IMR-90 (cell line): ENCODE results near the gene PRSS2. TPM values are rescaled to one million over a fixed set of nuclear protein-coding genes. Genes with fewer than 3 reads are reported as not detected.

ENCODE experiments used
- ATAC-seq: fragments of 200-7000 bp; cut with Tn5 transposase; 2 replicates; pipeline ENCODE4 v1.9.1; 2020; ENCODE audit warnings: low read depth, mild to moderate bottlenecking, moderate library complexity
- BruUV-seq: library from RNA; stranded (reverse); fragments of 400-500 nt; replicated peaks from 2 replicates; lab custom pipeline; 2021; lab: Mats Ljungman, UMichigan
- CTCF ChIA-PET: fragments of 300-600 bp; formaldehyde crosslinking; extraction: SDS; loops from one replicate; lab custom pipeline; 2021; ENCODE audit warnings: antibody characterized with exemption; lab: Yijun Ruan, JAX
- POLR2A ChIA-PET: fragments of 300-600 bp; sonication (Branson Sonifier 250); formaldehyde crosslinking; loops from one replicate; lab custom pipeline; 2022; ENCODE audit warnings: antibody characterized with exemption; ENCODE audit not compliant: unreplicated experiment; lab: Charles Lee
- DNase-seq: peaks from one replicate; pipeline ENCODE4 v3.0.0; 2013
- H2AFZ ChIP-seq: replicated peaks from 2 replicates; pipeline ENCODE3; 2013; ENCODE audit warnings: low read length, mild to moderate bottlenecking; ENCODE audit not compliant: poor library complexity
- H2AK5ac ChIP-seq: 2 replicates; pipeline ENCODE4 v1.6.1; 2013; ENCODE audit warnings: low read depth, low read length, inconsistent platforms
- H2AK9ac ChIP-seq: replicated peaks from 2 replicates; pipeline ENCODE3; 2013; ENCODE audit warnings: mild to moderate bottlenecking, low read depth, low read length, moderate library complexity; ENCODE audit not compliant: poor library complexity
- H2BK120ac ChIP-seq: 2 replicates; pipeline ENCODE4 v1.6.1; 2013; ENCODE audit warnings: low read depth, low read length, inconsistent platforms
- H2BK15ac ChIP-seq: 3 replicates; pipeline ENCODE4 v1.6.1; 2013; ENCODE audit warnings: low read depth, low read length, inconsistent platforms
- H2BK20ac ChIP-seq: 2 replicates; pipeline ENCODE4 v1.6.1; 2013; ENCODE audit warnings: low read depth, mild to moderate bottlenecking, inconsistent platforms, low read length, moderate library complexity
- H2BK5ac ChIP-seq: 2 replicates; pipeline ENCODE4 v1.6.1; 2013; ENCODE audit warnings: mild to moderate bottlenecking, low read depth, low read length, inconsistent platforms; ENCODE audit not compliant: poor library complexity, severe bottlenecking
- H3K14ac ChIP-seq: replicated peaks from 2 replicates; pipeline ENCODE4 v1.6.1; 2013; ENCODE audit warnings: low read depth, low read length, inconsistent platforms
- H3K18ac ChIP-seq: 2 replicates; pipeline ENCODE4 v1.6.1; 2013; ENCODE audit warnings: low read depth, low read length, control low read depth
- H3K23ac ChIP-seq: 2 replicates; pipeline ENCODE4 v1.6.1; 2013; ENCODE audit warnings: low read depth, low read length, inconsistent platforms
- H3K27ac ChIP-seq: 2 replicates; pipeline ENCODE4 v1.5.1; 2013; ENCODE audit warnings: mild to moderate bottlenecking, control low read depth, low read length; ENCODE audit not compliant: insufficient read depth
- H3K27me3 ChIP-seq: 2 replicates; pipeline ENCODE4 v1.6.1; 2013; ENCODE audit warnings: low read length; ENCODE audit not compliant: control insufficient read depth, insufficient read depth
- H3K36me3 ChIP-seq: 2 replicates; pipeline ENCODE4 v1.6.1; 2013; ENCODE audit warnings: low read length, mixed read lengths; ENCODE audit not compliant: control insufficient read depth, insufficient read depth
- H3K4ac ChIP-seq: 2 replicates; pipeline ENCODE4 v1.6.1; 2013; ENCODE audit warnings: low read depth, low read length, inconsistent platforms
- H3K4me1 ChIP-seq: 2 replicates; pipeline ENCODE4 v1.6.1; 2013; ENCODE audit warnings: low read length, mixed read lengths; ENCODE audit not compliant: control insufficient read depth, insufficient read depth
- H3K4me2 ChIP-seq: 2 replicates; pipeline ENCODE4 v1.6.1; 2013; ENCODE audit warnings: low read depth, mild to moderate bottlenecking, control low read depth, low read length, moderate library complexity
- H3K4me3 ChIP-seq: 2 replicates; pipeline ENCODE4 v1.5.1; 2013; ENCODE audit warnings: low read depth, mild to moderate bottlenecking, control low read depth, low read length, moderate library complexity; ENCODE audit not compliant: insufficient read depth
- H3K56ac ChIP-seq: 2 replicates; pipeline ENCODE4 v1.6.1; 2013; ENCODE audit warnings: low read length, inconsistent platforms; ENCODE audit not compliant: insufficient read depth; ENCODE audit errors: extremely low read depth
- H3K79me1 ChIP-seq, 2 experiments: 2 replicates each; pipeline ENCODE4 v1.6.1; 2013; ENCODE audit warnings: low read length in 2 of 2, inconsistent platforms in 1 of 2, low read depth in 1 of 2
- H3K9ac ChIP-seq: 2 replicates; pipeline ENCODE4 v1.6.1; 2013; ENCODE audit warnings: low read depth, low read length, control low read depth
- H3K9me1 ChIP-seq: 2 replicates; pipeline ENCODE4 v1.6.1; 2013; ENCODE audit warnings: low read length, inconsistent platforms; ENCODE audit not compliant: insufficient read depth
- H3K9me3 ChIP-seq: 2 replicates; pipeline ENCODE4 v1.6.1; 2013; ENCODE audit warnings: low read length; ENCODE audit not compliant: control insufficient read depth, insufficient read depth
- H4K20me1 ChIP-seq: 2 replicates; pipeline ENCODE4 v1.6.1; 2013; ENCODE audit warnings: low read length, inconsistent platforms; ENCODE audit not compliant: insufficient read depth
- H4K5ac ChIP-seq: 2 replicates; pipeline ENCODE4 v1.6.1; 2013; ENCODE audit warnings: mild to moderate bottlenecking, low read depth, low read length, control low read depth
- H4K8ac ChIP-seq, 2 experiments: 2 replicates each; pipeline ENCODE4 v1.6.1; 2013; ENCODE audit warnings: low read depth in 2 of 2, low read length in 2 of 2, control low read depth in 1 of 2, inconsistent platforms in 1 of 2
- H4K91ac ChIP-seq: 2 replicates; pipeline ENCODE4 v1.6.1; 2013; ENCODE audit warnings: low read depth, low read length, inconsistent platforms; ENCODE audit not compliant: insufficient read depth
- BHLHE40 ChIP-seq: fragments of 150-350 bp; IDR thresholded peaks from 2 replicates; pipeline ENCODE4 v1.6.1; 2016; ENCODE audit warnings: mild to moderate bottlenecking, low read depth, low read length
- CEBPB ChIP-seq: IDR thresholded peaks from 2 replicates; pipeline ENCODE4 v1.6.1; 2012; ENCODE audit warnings: low read depth, low read length, improper control_type of control experiment
- CHD1 ChIP-seq: IDR thresholded peaks from 2 replicates; pipeline ENCODE4 v1.6.1; 2012; ENCODE audit warnings: low read depth, low read length, improper control_type of control experiment
- CTCF ChIP-seq: conservative IDR thresholded peaks from 2 replicates; pipeline ENCODE4 v1.5.1; 2012; ENCODE audit warnings: mild to moderate bottlenecking, low read depth, low read length, improper control_type of control experiment
- ELK1 ChIP-seq: fragments of 150-350 bp; IDR thresholded peaks from 2 replicates; pipeline ENCODE4 v1.6.1; 2016; ENCODE audit warnings: low read depth, mild to moderate bottlenecking, low read length, moderate library complexity, borderline replicate concordance
- FOS ChIP-seq: fragments of 150-350 bp; IDR thresholded peaks from 2 replicates; pipeline ENCODE4 v1.6.1; 2016; ENCODE audit warnings: low read depth, low read length
- MAFK ChIP-seq: IDR thresholded peaks from 2 replicates; pipeline ENCODE4 v1.6.1; 2012; ENCODE audit warnings: low read depth, low read length, improper control_type of control experiment
- MAZ ChIP-seq: IDR thresholded peaks from 2 replicates; pipeline ENCODE4 v1.6.1; 2012; ENCODE audit warnings: low read depth, mild to moderate bottlenecking, low read length, improper control_type of control experiment, moderate library complexity, borderline replicate concordance
- MXI1 ChIP-seq: IDR thresholded peaks from 2 replicates; pipeline ENCODE4 v1.6.1; 2012; ENCODE audit warnings: low read depth, mild to moderate bottlenecking, low read length, moderate library complexity, borderline replicate concordance
- NFE2L2 ChIP-seq: fragments of 150-350 bp; IDR thresholded peaks from 2 replicates; pipeline ENCODE4 v1.6.1; 2016; ENCODE audit warnings: low read depth, mild to moderate bottlenecking, low read length
- POLR2A ChIP-seq: IDR thresholded peaks from 2 replicates; pipeline ENCODE4 v1.6.1; 2012; ENCODE audit warnings: mild to moderate bottlenecking, low read depth, low read length
- RAD21 ChIP-seq: IDR thresholded peaks from 2 replicates; pipeline ENCODE4 v1.6.1; 2012; ENCODE audit warnings: low read length, improper control_type of control experiment
- RCOR1 ChIP-seq: IDR thresholded peaks from 2 replicates; pipeline ENCODE4 v1.6.1; 2012; ENCODE audit warnings: mild to moderate bottlenecking, low read length, improper control_type of control experiment; ENCODE audit not compliant: insufficient replicate concordance
- RFX5 ChIP-seq: IDR thresholded peaks from 2 replicates; pipeline ENCODE4 v1.8.0; 2012; ENCODE audit warnings: low read depth, mild to moderate bottlenecking, low read length, moderate library complexity
- SMC3 ChIP-seq: fragments of 150-350 bp; IDR thresholded peaks from 2 replicates; pipeline ENCODE4 v1.6.1; 2016; ENCODE audit warnings: low read depth, mild to moderate bottlenecking, antibody characterized with exemption, low read length, moderate library complexity
- USF2 ChIP-seq: fragments of 150-350 bp; IDR thresholded peaks from 2 replicates; pipeline ENCODE4 v1.6.1; 2017; ENCODE audit warnings: mild to moderate bottlenecking, antibody characterized with exemption, low read length, low read depth
- WGBS, 2 experiments: methylation state at CpG; one replicate each; pipeline versions ENCODE4 v1.1.5 to v1.1.7; 2013; ENCODE audit warnings: missing lambda C conversion rate in 2 of 2; ENCODE audit not compliant: insufficient read length in 1 of 2; ENCODE audit errors: extremely low coverage in 2 of 2; 5-methylcytosine and 5-hydroxymethylcytosine counted together
- dilution Hi-C: fragments of 300-500 bp; cut with HindIII; formaldehyde crosslinking; loops from one replicate; pipeline ENCODE4 v1.14.3; 2018; ENCODE audit warnings: low sequenced_read_pairs; ENCODE audit not compliant: unreplicated experiment
- in situ Hi-C: fragments of 300-500 bp; cut with MboI; formaldehyde crosslinking; loops from 3 replicates; pipeline ENCODE4 v1.14.3; 2019; ENCODE audit warnings: low sequenced_read_pairs, inconsistent platforms, mixed read lengths
- intact Hi-C: fragments of 100-400 bp; cut with micrococcal nuclease; formaldehyde crosslinking; loops from 2 replicates; pipeline ENCODE4 v1.10.0; 2022
- polyA plus RNA-seq, 3 experiments: library from polyadenylated mRNA; depleted of rRNA; stranded (reverse); fragments of >200 nt; gene quantifications; 2 replicates each; pipeline ENCODE4 v1.2.3, GENCODE V29; 2012; ENCODE audit warnings: low replicate concordance in 1 of 3
- total RNA-seq: library from RNA; depleted of rRNA; stranded (reverse); fragments of >200 nt; gene quantifications from 2 replicates; pipeline ENCODE4 v1.2.3, GENCODE V29; 2012

PRSS2 gene
- total and polyA plus RNA-seq, 2 of the 4 experiments (the other 2 are of a cell fraction) = not detected

GRCh38 chr7:142777318-142777717, 6.5 kb downstream of the PRSS2 start:
- no CpG with 5 or more reads among the region's 2 CpGs for WGBS, 2 experiments
- Histone ChIP-seq H3K36me3 (no peaks in the 10 kb centered on the region), H2BK20ac (no peak overlapping the region), H3K18ac (no peak overlapping the region), H3K23ac (no peak overlapping the region), H3K27me3 (peaks cover 5% of the 10 kb centered on the region), H3K14ac (no peak overlapping the region), H2BK5ac (no peak overlapping the region), H3K9me1 (no peaks in the 10 kb centered on the region), H3K79me1 (no peaks in the 10 kb centered on the region), H2BK15ac (no peak overlapping the region), H3K4me2 (no peak overlapping the region), H2AK9ac (no peak overlapping the region), H4K20me1 (no peaks in the 10 kb centered on the region), H4K91ac (no peak overlapping the region), H3K9ac (no peak overlapping the region), H2AK5ac (no peak overlapping the region), H3K4me3 (no peak overlapping the region), H4K5ac (no peak overlapping the region), H3K56ac (no peak overlapping the region), H3K4ac (no peak overlapping the region), H2AFZ (no peak overlapping the region), H3K4me1 (no peaks in the 10 kb centered on the region; the same call in 1 of the 2 replicates), H3K27ac (no peak overlapping the region), H3K9me3 (no peaks in the 10 kb centered on the region), H4K8ac (no peak overlapping the region), H2BK120ac (no peak overlapping the region)
- no peak for ATAC-seq
- ChIA-PET POLR2A (no interaction called here), CTCF (interaction anchor here (1.0 kb wide), 1 partner anchor 145 kb away, joined by 3 read pairs; no protein-coding TSS in a partner anchor)
- TF ChIP-seq ELK1 (no peak), RAD21 (no peak), NFE2L2 (no peak), MXI1 (no peak), FOS (no peak), RCOR1 (no peak), USF2 (no peak), MAZ (no peak), CHD1 (no peak), RFX5 (no peak), CEBPB (no peak), POLR2A (no peak), SMC3 (no peak), CTCF (no peak), BHLHE40 (no peak), MAFK (no peak)
- intact Hi-C loops (no loop called here), dilution Hi-C loops (loop anchor here (25.0 kb wide), 1 partner anchor 265 kb away; no protein-coding TSS in a partner anchor), in situ Hi-C loops (loop anchor here (10.0 kb wide), 1 partner anchor 133 kb away; no protein-coding TSS in a partner anchor)
- BruUV-seq = no TSS peak
- no peak for DNase-seq
